Type B pancreatic cell (in vitro differentiated cells): Measurements from ENCODE around the gene ERFL. TPM values are rescaled to one million over a fixed set of nuclear protein-coding genes. Genes with fewer than 3 reads are reported as not detected.

Source experiments
- DNase-seq: peaks from one replicate; pipeline ENCODE4 v3.0.0; 2021; ENCODE audit warnings: mixed read lengths; ENCODE audit not compliant: unreplicated experiment; ENCODE audit errors: extremely low spot score
- H3K27ac Mint-ChIP-seq: 2 replicates; pipeline ENCODE4 v1.8.0; 2021; ENCODE audit warnings: mild to moderate bottlenecking, mixed read lengths
- H3K27me3 Mint-ChIP-seq: 2 replicates; pipeline ENCODE4 v1.8.0; 2021; ENCODE audit warnings: mixed read lengths
- H3K36me3 Mint-ChIP-seq: 2 replicates; pipeline ENCODE4 v1.8.0; 2021; ENCODE audit warnings: mixed read lengths
- H3K4me1 Mint-ChIP-seq: one replicate; pipeline ENCODE4 v1.8.0; 2021; ENCODE audit warnings: mixed read lengths; ENCODE audit not compliant: unreplicated experiment
- H3K4me3 Mint-ChIP-seq: 2 replicates; pipeline ENCODE4 v1.8.0; 2021; ENCODE audit warnings: mild to moderate bottlenecking, mixed read lengths
- H3K9me3 Mint-ChIP-seq: 2 replicates; pipeline ENCODE4 v1.8.0; 2021; ENCODE audit warnings: mixed read lengths
- CTCF ChIP-seq: fragments of 200-600 bp; sonication (generic); conservative IDR thresholded peaks from 2 replicates; pipeline ENCODE4 v1.5.0; 2021; ENCODE audit warnings: antibody characterized with exemption, mild to moderate bottlenecking
- total RNA-seq: library from RNA; stranded (reverse); gene quantifications from 2 replicates; pipeline ENCODE4 v1.2.1, GENCODE V29; 2021; ENCODE audit warnings: low replicate concordance

Gene ERFL
- total RNA-seq, 1 donor from 2014 or later = 0.24 TPM

- no peak overlapping the region for H3K4me3 Mint-ChIP-seq
- peaks cover 23% of the 10 kb centered on the region for H3K36me3 Mint-ChIP-seq
Measured at GRCh38 chr19:41868989-41869300, 59.3 kb downstream of the ERFL start.

GRCh38 chr19:41868120-41868988 lies 59.9 kb downstream of the ERFL start:
- Mint-ChIP-seq H3K4me3 (peak overlapping the region; percentile 64), H3K4me1 (peaks cover 19% of the 10 kb centered on the region), H3K9me3 (no peaks in the 10 kb centered on the region), H3K27ac (peak overlapping the region; percentile 66), H3K27me3 (peaks cover 3% of the 10 kb centered on the region), H3K36me3 (peaks cover 26% of the 10 kb centered on the region)
- no peak for TF ChIP-seq CTCF
- no peak for DNase-seq

More at GRCh38 chr19:41868989-41869300, 59.3 kb downstream of the ERFL start:
- peak overlapping the region; percentile 66 for H3K27ac Mint-ChIP-seq
- DNase-seq = no peak
- no peak for TF ChIP-seq CTCF
- peaks cover 3% of the 10 kb centered on the region for H3K27me3 Mint-ChIP-seq
- H3K4me1 Mint-ChIP-seq = peaks cover 19% of the 10 kb centered on the region
- no peaks in the 10 kb centered on the region for H3K9me3 Mint-ChIP-seq

GRCh38 chr19:41866284-41866683 lies 62.0 kb downstream of the ERFL start:
- peaks cover 42% of the 10 kb centered on the region for H3K36me3 Mint-ChIP-seq
- H3K27me3 Mint-ChIP-seq = no peaks in the 10 kb centered on the region
- no peak for TF ChIP-seq CTCF
- peaks cover 29% of the 10 kb centered on the region for H3K4me1 Mint-ChIP-seq
- no peaks in the 10 kb centered on the region for H3K9me3 Mint-ChIP-seq
- H3K4me3 Mint-ChIP-seq = no peak overlapping the region
- DNase-seq = no peak
- H3K27ac Mint-ChIP-seq = peak overlapping the region; percentile 82

GRCh38 chr19:41864374-41864773 lies 63.9 kb downstream of the ERFL start:
- Mint-ChIP-seq H3K27ac (peak overlapping the region; percentile 67), H3K36me3 (peaks cover 42% of the 10 kb centered on the region), H3K27me3 (no peaks in the 10 kb centered on the region), H3K4me3 (peak overlapping the region; percentile 77), H3K9me3 (no peaks in the 10 kb centered on the region), H3K4me1 (peaks cover 30% of the 10 kb centered on the region)
- no peak for TF ChIP-seq CTCF
- DNase-seq = no peak

GRCh38 chr19:41863209-41863931 lies 64.9 kb downstream of the ERFL start:
- Mint-ChIP-seq H3K4me3 (peak overlapping the region; percentile 95), H3K4me1 (peaks cover 30% of the 10 kb centered on the region), H3K9me3 (no peaks in the 10 kb centered on the region), H3K36me3 (peaks cover 42% of the 10 kb centered on the region), H3K27me3 (no peaks in the 10 kb centered on the region), H3K27ac (peak overlapping the region; percentile 80)
- no peak for DNase-seq
- no peak for TF ChIP-seq CTCF
